ENCODE data around the gene ARSA. TPM values are rescaled to one million over a fixed set of nuclear protein-coding genes. Genes with fewer than 3 reads are reported as not detected.

The ARSA gene
- total and polyA plus RNA-seq, 2 of the 13 experiments (the other 11 are each of a cell fraction or from before 2014, with no cell fraction given) = 9.0 to 11.5 TPM

DNA sequence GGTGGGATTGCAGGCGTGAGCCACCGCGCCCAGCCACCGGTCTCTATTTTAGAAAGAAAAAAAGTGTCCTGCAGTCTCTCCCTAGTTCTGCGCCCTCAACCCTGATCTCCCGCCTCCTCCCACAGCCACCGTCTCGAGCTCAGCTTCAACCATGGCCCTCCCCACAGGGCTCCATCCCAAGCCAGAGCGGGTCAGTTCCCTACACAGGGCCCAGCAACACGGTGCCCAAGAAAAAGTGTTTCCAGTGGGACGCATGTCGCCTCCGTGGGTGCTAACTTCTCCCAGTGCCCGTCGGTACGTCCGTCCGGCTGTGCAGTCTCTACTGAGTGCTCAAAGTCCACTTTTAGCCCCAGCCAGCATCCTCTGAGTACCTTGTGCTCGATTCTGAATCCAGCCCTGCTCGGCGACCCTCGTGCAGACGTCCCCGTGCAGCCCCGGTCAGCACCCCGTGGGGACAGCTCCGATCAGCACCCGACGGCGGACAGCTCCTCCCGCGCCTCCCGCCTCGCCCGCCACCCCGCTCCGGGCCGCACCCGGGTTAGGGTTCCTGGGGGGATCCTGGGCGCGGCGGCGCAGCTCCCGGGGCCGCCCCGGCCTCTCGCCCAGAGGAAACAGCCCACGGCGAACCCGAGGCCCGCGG, 28.0 kb downstream of the ARSA start (continued):
- TF ChIP-seq NR3C1 (CRISPR knock-in tag; IDR thresholded peaks at IDR 0.05) (peak; percentile 94; the same call in 1 of the 2 replicates), NONO (IDR thresholded peaks at IDR 0.05) (no peak), NONO (CRISPR knock-in tag; conservative IDR thresholded peaks at IDR 0.05) (peak; percentile 35; the same call in 1 of the 2 replicates), SYNCRIP (IDR thresholded peaks at IDR 0.05; ENCODE audit: insufficient read depth, low read depth, low read length) (no peak), ZNF629 (CRISPR knock-in tag; conservative IDR thresholded peaks at IDR 0.05) (peak; percentile 67), RAD51 (IDR thresholded peaks at IDR 0.05; ENCODE audit: borderline replicate concordance) (no peak), DR1 (CRISPR knock-in tag; IDR thresholded peaks at IDR 0.05) (peak; percentile 77; the same call in 1 of the 2 replicates), TSC22D2 (CRISPR knock-in tag; IDR thresholded peaks at IDR 0.05; ENCODE audit: borderline replicate concordance) (peak; percentile 100), ARHGAP35 (CRISPR knock-in tag; IDR thresholded peaks at IDR 0.05; ENCODE audit: borderline replicate concordance) (peak; percentile 99), HNRNPUL1 (IDR thresholded peaks at IDR 0.05; ENCODE audit: low read depth, low read length) (no peak), POLR2A (IDR thresholded peaks at IDR 0.05; ENCODE audit: insufficient read depth in 1 of 2, low read depth in 2 of 2, low read length in 2 of 2) (no peak), ZNF382 (CRISPR knock-in tag; IDR thresholded peaks at IDR 0.05; ENCODE audit: borderline replicate concordance) (no peak), RORA (CRISPR knock-in tag; IDR thresholded peaks at IDR 0.05) (no peak), ZNF616 (CRISPR knock-in tag; IDR thresholded peaks at IDR 0.05; ENCODE audit: low read depth) (peak; percentile 98), NBN (conservative IDR thresholded peaks at IDR 0.05) (no peak), TARDBP (CRISPR knock-in tag; IDR thresholded peaks at IDR 0.05) (peak; percentile 55; the same call in 1 of the 2 replicates), ZNF781 (CRISPR knock-in tag; IDR thresholded peaks at IDR 0.05; ENCODE audit: borderline replicate concordance, not compliant biosample characterization) (peak; percentile 97), ZNF383 (CRISPR knock-in tag; IDR thresholded peaks at IDR 0.05; ENCODE audit: borderline replicate concordance) (no peak), ZNF496 (CRISPR knock-in tag; IDR thresholded peaks at IDR 0.05; ENCODE audit: insufficient replicate concordance) (peak; percentile 67), ZBTB21 (CRISPR knock-in tag; IDR thresholded peaks at IDR 0.05) (peak; percentile 86; the same call in 1 of the 2 replicates)
- TF ChIP-seq, protein P1, sequence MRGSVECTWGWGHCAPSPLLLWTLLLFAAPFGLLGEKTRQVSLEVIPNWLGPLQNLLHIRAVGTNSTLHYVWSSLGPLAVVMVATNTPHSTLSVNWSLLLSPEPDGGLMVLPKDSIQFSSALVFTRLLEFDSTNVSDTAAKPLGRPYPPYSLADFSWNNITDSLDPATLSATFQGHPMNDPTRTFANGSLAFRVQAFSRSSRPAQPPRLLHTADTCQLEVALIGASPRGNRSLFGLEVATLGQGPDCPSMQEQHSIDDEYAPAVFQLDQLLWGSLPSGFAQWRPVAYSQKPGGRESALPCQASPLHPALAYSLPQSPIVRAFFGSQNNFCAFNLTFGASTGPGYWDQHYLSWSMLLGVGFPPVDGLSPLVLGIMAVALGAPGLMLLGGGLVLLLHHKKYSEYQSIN (CRISPR knock-in tag; IDR thresholded peaks at IDR 0.05; ENCODE audit: borderline replicate concordance) = peak; percentile 96
- TF ChIP-seq, protein P2, sequence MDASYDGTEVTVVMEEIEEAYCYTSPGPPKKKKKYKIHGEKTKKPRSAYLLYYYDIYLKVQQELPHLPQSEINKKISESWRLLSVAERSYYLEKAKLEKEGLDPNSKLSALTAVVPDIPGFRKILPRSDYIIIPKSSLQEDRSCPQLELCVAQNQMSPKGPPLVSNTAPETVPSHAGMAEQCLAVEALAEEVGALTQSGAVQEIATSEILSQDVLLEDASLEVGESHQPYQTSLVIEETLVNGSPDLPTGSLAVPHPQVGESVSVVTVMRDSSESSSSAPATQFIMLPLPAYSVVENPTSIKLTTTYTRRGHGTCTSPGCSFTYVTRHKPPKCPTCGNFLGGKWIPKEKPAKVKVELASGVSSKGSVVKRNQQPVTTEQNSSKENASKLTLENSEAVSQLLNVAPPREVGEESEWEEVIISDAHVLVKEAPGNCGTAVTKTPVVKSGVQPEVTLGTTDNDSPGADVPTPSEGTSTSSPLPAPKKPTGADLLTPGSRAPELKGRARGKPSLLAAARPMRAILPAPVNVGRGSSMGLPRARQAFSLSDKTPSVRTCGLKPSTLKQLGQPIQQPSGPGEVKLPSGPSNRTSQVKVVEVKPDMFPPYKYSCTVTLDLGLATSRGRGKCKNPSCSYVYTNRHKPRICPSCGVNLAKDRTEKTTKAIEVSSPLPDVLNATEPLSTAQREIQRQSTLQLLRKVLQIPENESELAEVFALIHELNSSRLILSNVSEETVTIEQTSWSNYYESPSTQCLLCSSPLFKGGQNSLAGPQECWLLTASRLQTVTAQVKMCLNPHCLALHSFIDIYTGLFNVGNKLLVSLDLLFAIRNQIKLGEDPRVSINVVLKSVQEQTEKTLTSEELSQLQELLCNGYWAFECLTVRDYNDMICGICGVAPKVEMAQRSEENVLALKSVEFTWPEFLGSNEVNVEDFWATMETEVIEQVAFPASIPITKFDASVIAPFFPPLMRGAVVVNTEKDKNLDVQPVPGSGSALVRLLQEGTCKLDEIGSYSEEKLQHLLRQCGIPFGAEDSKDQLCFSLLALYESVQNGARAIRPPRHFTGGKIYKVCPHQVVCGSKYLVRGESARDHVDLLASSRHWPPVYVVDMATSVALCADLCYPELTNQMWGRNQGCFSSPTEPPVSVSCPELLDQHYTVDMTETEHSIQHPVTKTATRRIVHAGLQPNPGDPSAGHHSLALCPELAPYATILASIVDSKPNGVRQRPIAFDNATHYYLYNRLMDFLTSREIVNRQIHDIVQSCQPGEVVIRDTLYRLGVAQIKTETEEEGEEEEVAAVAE (CRISPR knock-in tag; IDR thresholded peaks at IDR 0.05; ENCODE audit: borderline replicate concordance) = peak; percentile 97
- TF ChIP-seq, protein P3, sequence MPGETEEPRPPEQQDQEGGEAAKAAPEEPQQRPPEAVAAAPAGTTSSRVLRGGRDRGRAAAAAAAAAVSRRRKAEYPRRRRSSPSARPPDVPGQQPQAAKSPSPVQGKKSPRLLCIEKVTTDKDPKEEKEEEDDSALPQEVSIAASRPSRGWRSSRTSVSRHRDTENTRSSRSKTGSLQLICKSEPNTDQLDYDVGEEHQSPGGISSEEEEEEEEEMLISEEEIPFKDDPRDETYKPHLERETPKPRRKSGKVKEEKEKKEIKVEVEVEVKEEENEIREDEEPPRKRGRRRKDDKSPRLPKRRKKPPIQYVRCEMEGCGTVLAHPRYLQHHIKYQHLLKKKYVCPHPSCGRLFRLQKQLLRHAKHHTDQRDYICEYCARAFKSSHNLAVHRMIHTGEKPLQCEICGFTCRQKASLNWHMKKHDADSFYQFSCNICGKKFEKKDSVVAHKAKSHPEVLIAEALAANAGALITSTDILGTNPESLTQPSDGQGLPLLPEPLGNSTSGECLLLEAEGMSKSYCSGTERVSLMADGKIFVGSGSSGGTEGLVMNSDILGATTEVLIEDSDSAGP (CRISPR knock-in tag; IDR thresholded peaks at IDR 0.05; ENCODE audit: borderline replicate concordance) = peak; percentile 76

All from HepG2 (cell line).